Fibroblast of lung (primary cell): ENCODE measurements around the gene ASB12. TPM values are rescaled to one million over a fixed set of nuclear protein-coding genes. Genes with fewer than 3 reads are reported as not detected.

Experiments used
- DNase-seq, 2 donors: peaks; one replicate each; pipeline versions ENCODE4 v3.0.0 to v3.0.0-alpha.2; 2010; ENCODE audit warnings: low read depth in 2 of 2
- H2AFZ ChIP-seq: 2 replicates; pipeline ENCODE4 v1.5.1; 2012; ENCODE audit warnings: low read length, control low read depth, inconsistent platforms
- H3K27ac ChIP-seq: 2 replicates; pipeline ENCODE4 v1.5.1; 2011; ENCODE audit warnings: low read length, control low read depth; ENCODE audit not compliant: insufficient read depth
- H3K27me3 ChIP-seq: 2 replicates; pipeline ENCODE4 v1.5.1; 2011; ENCODE audit warnings: mild to moderate bottlenecking, low read length; ENCODE audit not compliant: control insufficient read depth, insufficient read depth
- H3K36me3 ChIP-seq: 2 replicates; pipeline ENCODE4 v1.5.1; 2011; ENCODE audit warnings: low read length; ENCODE audit not compliant: control insufficient read depth, insufficient read depth
- H3K4me1 ChIP-seq: 2 replicates; pipeline ENCODE4 v1.5.1; 2011; ENCODE audit warnings: low read length; ENCODE audit not compliant: control insufficient read depth, insufficient read depth; ENCODE audit errors: extremely low read depth
- H3K4me2 ChIP-seq: 2 replicates; pipeline ENCODE4 v1.5.1; 2011; ENCODE audit warnings: low read length, control low read depth; ENCODE audit not compliant: insufficient read depth; ENCODE audit errors: extremely low read depth
- H3K4me3 ChIP-seq, 4 experiments: fragments of 200-600 bp in 1 of 4; sonication (generic) in 1 of 4; replicated peaks in 1 of 4; 2 replicates each; pipeline ENCODE4 v1.5.1; 2011 to 2016; ENCODE audit warnings: low read length in 4 of 4, low read depth in 3 of 4, mild to moderate bottlenecking in 3 of 4, control low read depth in 2 of 4, inconsistent platforms in 1 of 4, mixed read lengths in 1 of 4; ENCODE audit not compliant: insufficient read depth in 1 of 4; ENCODE audit errors: control extremely low read depth in 1 of 4
- H3K79me2 ChIP-seq: 2 replicates; pipeline ENCODE4 v1.5.1; 2012; ENCODE audit warnings: mild to moderate bottlenecking, low read length, inconsistent platforms; ENCODE audit not compliant: control insufficient read depth, insufficient read depth
- H3K9ac ChIP-seq: 2 replicates; pipeline ENCODE4 v1.5.1; 2011; ENCODE audit warnings: mild to moderate bottlenecking, low read length, control low read depth; ENCODE audit not compliant: insufficient read depth
- H3K9me3 ChIP-seq: 2 replicates; pipeline ENCODE4 v1.5.1; 2012; ENCODE audit warnings: low read depth, low read length; ENCODE audit not compliant: control insufficient read depth, insufficient read depth
- H4K20me1 ChIP-seq: 2 replicates; pipeline ENCODE4 v1.5.1; 2011; ENCODE audit warnings: low read length; ENCODE audit not compliant: control insufficient read depth, insufficient read depth; ENCODE audit errors: extremely low read depth
- EZH2 ChIP-seq: IDR thresholded peaks from 2 replicates; pipeline ENCODE4 v1.5.1; 2012; ENCODE audit warnings: low read length, control low read depth, mild to moderate bottlenecking; ENCODE audit errors: missing control alignments
- polyA plus RNA-seq, 2 donors: library from polyadenylated mRNA; depleted of rRNA in 1 of 2; stranded (reverse) in 1 of 2; unstranded in 1 of 2; fragments of >200 nt; gene quantifications; 2 replicates each; pipeline ENCODE4 v1.2.1, GENCODE V29; 2011 to 2012; ENCODE audit warnings: missing spikeins in 1 of 2
- total RNA-seq: library from RNA; depleted of rRNA; stranded (reverse); fragments of >200 nt; gene quantifications from 2 replicates; pipeline ENCODE4 v1.2.1, GENCODE V29; 2014
- TF ChIP-seq, protein P1 (sequence below), 2 donors: IDR thresholded peaks in 1 of 2; conservative IDR thresholded peaks in 1 of 2; 1 replicate in 1 of 2; 2 replicates in 1 of 2; pipeline ENCODE4 v1.5.1; 2011 to 2012; ENCODE audit warnings: low read length in 2 of 2, control low read depth in 1 of 2, inconsistent platforms in 1 of 2, low read depth in 1 of 2, mild to moderate bottlenecking in 1 of 2

ASB12 gene
- total and polyA plus RNA-seq, 2 donors (not counting 1 experiment from before 2014, with no cell fraction given): not detected

DNA sequence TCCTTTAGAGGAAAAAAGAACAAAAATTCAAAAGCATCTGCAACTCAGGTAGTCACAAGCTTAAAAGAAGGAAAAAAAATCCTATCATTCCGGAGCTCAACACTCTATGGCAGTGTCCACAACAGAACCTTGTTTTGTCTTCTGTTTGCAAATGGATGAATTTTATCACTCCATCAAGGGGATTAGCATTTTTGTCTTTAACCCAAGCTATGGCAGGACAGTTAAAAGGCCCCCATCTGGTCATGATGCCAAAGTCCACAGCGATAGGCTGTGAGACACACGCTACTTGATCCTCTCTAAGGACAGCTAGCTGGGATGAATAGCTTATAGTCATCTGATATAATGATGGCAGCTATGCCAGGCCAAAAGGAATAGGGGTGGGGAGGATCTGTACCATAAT lies 41.5 kb downstream of the ASB12 start:
- H3K36me3 ChIP-seq: peaks cover 3% of the 10 kb centered on the region
- H3K79me2 ChIP-seq: no peaks in the 10 kb centered on the region
- TF ChIP-seq EZH2: no peak
- TF ChIP-seq, protein P1, sequence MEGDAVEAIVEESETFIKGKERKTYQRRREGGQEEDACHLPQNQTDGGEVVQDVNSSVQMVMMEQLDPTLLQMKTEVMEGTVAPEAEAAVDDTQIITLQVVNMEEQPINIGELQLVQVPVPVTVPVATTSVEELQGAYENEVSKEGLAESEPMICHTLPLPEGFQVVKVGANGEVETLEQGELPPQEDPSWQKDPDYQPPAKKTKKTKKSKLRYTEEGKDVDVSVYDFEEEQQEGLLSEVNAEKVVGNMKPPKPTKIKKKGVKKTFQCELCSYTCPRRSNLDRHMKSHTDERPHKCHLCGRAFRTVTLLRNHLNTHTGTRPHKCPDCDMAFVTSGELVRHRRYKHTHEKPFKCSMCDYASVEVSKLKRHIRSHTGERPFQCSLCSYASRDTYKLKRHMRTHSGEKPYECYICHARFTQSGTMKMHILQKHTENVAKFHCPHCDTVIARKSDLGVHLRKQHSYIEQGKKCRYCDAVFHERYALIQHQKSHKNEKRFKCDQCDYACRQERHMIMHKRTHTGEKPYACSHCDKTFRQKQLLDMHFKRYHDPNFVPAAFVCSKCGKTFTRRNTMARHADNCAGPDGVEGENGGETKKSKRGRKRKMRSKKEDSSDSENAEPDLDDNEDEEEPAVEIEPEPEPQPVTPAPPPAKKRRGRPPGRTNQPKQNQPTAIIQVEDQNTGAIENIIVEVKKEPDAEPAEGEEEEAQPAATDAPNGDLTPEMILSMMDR (conservative IDR thresholded peaks at IDR 0.05 in 1 of 2, IDR thresholded peaks at IDR 0.05 in 1 of 2; ENCODE audit: low read depth in 1 of 2, low read length in 2 of 2): no peak
- H3K27me3 ChIP-seq: no peaks in the 10 kb centered on the region
- H4K20me1 ChIP-seq: no peaks in the 10 kb centered on the region
- no peak overlapping the region for H3K9ac ChIP-seq
- no peak for DNase-seq
- H3K4me1 ChIP-seq: no peaks in the 10 kb centered on the region
- no peak overlapping the region for H3K4me3 ChIP-seq
- no peak overlapping the region for H3K27ac ChIP-seq
- no peak overlapping the region for H3K4me2 ChIP-seq
- no peaks in the 10 kb centered on the region for H3K9me3 ChIP-seq
- no peak overlapping the region for H2AFZ ChIP-seq

DNA sequence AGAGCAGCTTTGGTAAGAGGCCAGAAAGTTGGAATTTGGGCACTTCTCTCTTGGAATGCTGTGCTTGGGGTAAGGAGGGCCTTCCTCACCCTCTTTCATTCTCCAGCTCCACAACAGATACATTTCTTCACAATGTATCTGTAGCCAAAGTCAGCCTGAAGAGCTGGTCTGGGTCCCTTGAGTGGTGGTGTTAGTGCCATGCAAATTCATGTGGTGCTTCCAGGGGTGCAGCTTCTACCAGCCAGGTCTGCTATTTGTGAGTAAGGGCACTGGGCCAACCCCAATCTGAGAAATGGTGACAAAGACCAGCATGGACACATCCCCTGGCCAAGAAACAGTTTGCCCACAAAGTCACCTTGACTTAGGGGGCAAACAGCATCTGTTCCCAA lies 42.7 kb downstream of the ASB12 start:
- peaks cover 3% of the 10 kb centered on the region for H3K36me3 ChIP-seq
- H3K27ac ChIP-seq: no peak overlapping the region
- no peak overlapping the region for H2AFZ ChIP-seq
- H3K4me3 ChIP-seq: no peak overlapping the region
- H3K79me2 ChIP-seq: no peaks in the 10 kb centered on the region
- no peak overlapping the region for H3K9ac ChIP-seq
- H4K20me1 ChIP-seq: no peaks in the 10 kb centered on the region
- no peak overlapping the region for H3K4me2 ChIP-seq
- H3K4me1 ChIP-seq: no peaks in the 10 kb centered on the region
- DNase-seq: no peak
- no peaks in the 10 kb centered on the region for H3K27me3 ChIP-seq
- TF ChIP-seq, protein P1 (conservative IDR thresholded peaks at IDR 0.05 in 1 of 2, IDR thresholded peaks at IDR 0.05 in 1 of 2; ENCODE audit: low read depth in 1 of 2, low read length in 2 of 2): no peak
- TF ChIP-seq EZH2: no peak
- no peaks in the 10 kb centered on the region for H3K9me3 ChIP-seq

DNA sequence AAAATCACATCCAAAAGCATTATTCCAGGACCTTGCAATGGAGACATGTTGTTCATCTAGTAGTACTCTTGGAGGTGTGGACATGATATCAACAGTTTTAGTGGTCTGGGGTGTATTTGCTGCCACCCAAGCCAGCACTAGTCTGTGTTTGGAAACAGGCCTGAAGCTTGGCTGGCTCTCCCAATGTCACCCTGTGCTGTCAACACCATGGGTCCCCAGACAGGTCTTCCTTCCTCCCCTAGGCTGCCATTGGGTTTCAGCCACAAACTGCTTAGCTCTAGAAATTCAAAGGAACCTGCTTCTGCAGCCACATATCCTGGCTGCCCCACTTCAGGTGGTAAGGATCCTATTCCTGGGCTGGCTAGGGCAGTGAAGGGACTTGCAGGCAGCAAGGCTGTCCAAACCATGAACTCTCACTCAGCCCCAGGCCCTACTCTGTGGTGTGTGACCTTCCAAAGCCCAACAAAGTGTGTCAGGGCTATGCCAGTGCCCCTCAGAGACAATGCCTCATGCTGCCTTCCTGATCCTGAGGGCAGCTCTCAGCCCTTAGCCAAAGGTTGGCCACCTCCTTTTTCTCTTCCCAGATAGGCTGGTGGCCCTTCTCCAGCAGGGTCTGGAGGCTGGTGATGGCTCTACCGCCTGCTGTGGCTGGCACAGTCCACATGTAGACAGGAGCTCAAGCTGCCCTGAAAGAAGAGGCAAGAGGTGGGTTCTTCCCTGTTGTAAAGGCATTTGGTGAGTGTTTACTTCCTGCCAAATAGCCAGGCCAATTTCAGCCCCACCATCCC lies 43.2 kb downstream of the ASB12 start:
- H3K4me3 ChIP-seq: no peak overlapping the region
- no peak overlapping the region for H3K27ac ChIP-seq
- H3K9me3 ChIP-seq: no peaks in the 10 kb centered on the region
- H3K27me3 ChIP-seq: no peaks in the 10 kb centered on the region
- H2AFZ ChIP-seq: no peak overlapping the region
- no peak overlapping the region for H3K9ac ChIP-seq
- no peak overlapping the region for H3K4me2 ChIP-seq
- H3K79me2 ChIP-seq: no peaks in the 10 kb centered on the region
- H4K20me1 ChIP-seq: no peaks in the 10 kb centered on the region
- H3K4me1 ChIP-seq: no peaks in the 10 kb centered on the region
- no peak for DNase-seq
- peaks cover 3% of the 10 kb centered on the region for H3K36me3 ChIP-seq
- TF ChIP-seq EZH2: no peak
- TF ChIP-seq, protein P1 (conservative IDR thresholded peaks at IDR 0.05 in 1 of 2, IDR thresholded peaks at IDR 0.05 in 1 of 2; ENCODE audit: low read depth in 1 of 2, low read length in 2 of 2): no peak
